Type B pancreatic cell (in vitro differentiated cells): ENCODE measurements around the gene PAFAH2. TPM values are rescaled to one million over a fixed set of nuclear protein-coding genes. Genes with fewer than 3 reads are reported as not detected.

ENCODE experiments used
- DNase-seq: peaks from one replicate; pipeline ENCODE4 v3.0.0; 2021; ENCODE audit warnings: mixed read lengths; ENCODE audit not compliant: unreplicated experiment; ENCODE audit errors: extremely low spot score
- H3K27ac Mint-ChIP-seq: 2 replicates; pipeline ENCODE4 v1.8.0; 2021; ENCODE audit warnings: mild to moderate bottlenecking, mixed read lengths
- H3K27me3 Mint-ChIP-seq: 2 replicates; pipeline ENCODE4 v1.8.0; 2021; ENCODE audit warnings: mixed read lengths
- H3K36me3 Mint-ChIP-seq: 2 replicates; pipeline ENCODE4 v1.8.0; 2021; ENCODE audit warnings: mixed read lengths
- H3K4me1 Mint-ChIP-seq: one replicate; pipeline ENCODE4 v1.8.0; 2021; ENCODE audit warnings: mixed read lengths; ENCODE audit not compliant: unreplicated experiment
- H3K4me3 Mint-ChIP-seq: 2 replicates; pipeline ENCODE4 v1.8.0; 2021; ENCODE audit warnings: mild to moderate bottlenecking, mixed read lengths
- H3K9me3 Mint-ChIP-seq: 2 replicates; pipeline ENCODE4 v1.8.0; 2021; ENCODE audit warnings: mixed read lengths
- total RNA-seq: library from RNA; stranded (reverse); gene quantifications from 2 replicates; pipeline ENCODE4 v1.2.1, GENCODE V29; 2021; ENCODE audit warnings: low replicate concordance
- TF ChIP-seq, protein P1 (sequence below): fragments of 200-600 bp; sonication (generic); conservative IDR thresholded peaks from 2 replicates; pipeline ENCODE4 v1.5.0; 2021; ENCODE audit warnings: antibody characterized with exemption, mild to moderate bottlenecking

The PAFAH2 gene
- total RNA-seq, 1 donor from 2014 or later: 16.7 TPM

DNA sequence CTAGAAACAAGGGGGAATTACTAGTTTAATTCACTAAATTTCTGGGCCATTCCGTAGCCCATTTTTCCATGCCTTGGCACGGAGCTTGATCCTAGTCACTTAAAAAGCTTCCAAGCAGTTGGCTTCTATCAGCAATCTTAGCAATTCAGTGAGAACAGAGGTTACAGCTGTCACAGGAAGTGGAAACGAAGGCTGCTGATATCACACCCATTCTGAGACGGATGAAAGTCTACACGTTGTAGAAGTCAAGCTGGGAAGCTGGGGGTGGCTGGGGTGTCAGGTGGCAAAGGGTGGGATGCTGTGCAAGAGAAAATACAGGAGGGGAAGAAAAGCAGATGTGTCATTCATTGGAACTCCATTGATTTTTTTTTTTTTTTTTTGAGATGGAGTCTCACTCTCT is 79.9 kb downstream of the PAFAH2 start:
- no peak for DNase-seq
- H3K27me3 Mint-ChIP-seq: peaks cover 10% of the 10 kb centered on the region
- H3K4me1 Mint-ChIP-seq: peaks cover 12% of the 10 kb centered on the region
- H3K4me3 Mint-ChIP-seq: no peak overlapping the region
- no peaks in the 10 kb centered on the region for H3K9me3 Mint-ChIP-seq
- TF ChIP-seq, protein P1, sequence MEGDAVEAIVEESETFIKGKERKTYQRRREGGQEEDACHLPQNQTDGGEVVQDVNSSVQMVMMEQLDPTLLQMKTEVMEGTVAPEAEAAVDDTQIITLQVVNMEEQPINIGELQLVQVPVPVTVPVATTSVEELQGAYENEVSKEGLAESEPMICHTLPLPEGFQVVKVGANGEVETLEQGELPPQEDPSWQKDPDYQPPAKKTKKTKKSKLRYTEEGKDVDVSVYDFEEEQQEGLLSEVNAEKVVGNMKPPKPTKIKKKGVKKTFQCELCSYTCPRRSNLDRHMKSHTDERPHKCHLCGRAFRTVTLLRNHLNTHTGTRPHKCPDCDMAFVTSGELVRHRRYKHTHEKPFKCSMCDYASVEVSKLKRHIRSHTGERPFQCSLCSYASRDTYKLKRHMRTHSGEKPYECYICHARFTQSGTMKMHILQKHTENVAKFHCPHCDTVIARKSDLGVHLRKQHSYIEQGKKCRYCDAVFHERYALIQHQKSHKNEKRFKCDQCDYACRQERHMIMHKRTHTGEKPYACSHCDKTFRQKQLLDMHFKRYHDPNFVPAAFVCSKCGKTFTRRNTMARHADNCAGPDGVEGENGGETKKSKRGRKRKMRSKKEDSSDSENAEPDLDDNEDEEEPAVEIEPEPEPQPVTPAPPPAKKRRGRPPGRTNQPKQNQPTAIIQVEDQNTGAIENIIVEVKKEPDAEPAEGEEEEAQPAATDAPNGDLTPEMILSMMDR: no peak
- no peak overlapping the region for H3K27ac Mint-ChIP-seq
- H3K36me3 Mint-ChIP-seq: no peaks in the 10 kb centered on the region

DNA sequence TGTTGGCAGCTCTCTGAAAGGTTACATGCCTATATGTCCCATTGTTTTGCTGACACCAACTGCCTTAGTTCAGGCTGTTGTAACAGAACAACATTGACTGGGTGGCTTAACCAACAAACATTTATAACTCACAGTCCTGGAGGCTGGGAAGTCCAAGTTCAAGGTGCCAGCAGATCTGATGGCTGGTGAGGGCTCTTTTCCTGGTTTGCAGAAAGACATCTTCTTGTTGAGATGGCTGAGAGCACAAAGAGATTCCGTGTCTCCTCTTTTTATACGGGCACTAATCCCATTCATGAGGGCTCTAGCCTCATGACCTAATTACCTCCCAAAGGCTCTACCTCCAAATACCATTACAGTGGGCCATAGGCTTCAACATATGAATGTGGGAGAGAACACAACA is 81.4 kb downstream of the PAFAH2 start:
- Mint-ChIP-seq H3K27ac (no peak overlapping the region), H3K4me1 (peaks cover 5% of the 10 kb centered on the region), H3K36me3 (no peaks in the 10 kb centered on the region), H3K4me3 (no peak overlapping the region), H3K27me3 (peaks cover 3% of the 10 kb centered on the region), H3K9me3 (no peaks in the 10 kb centered on the region)
- TF ChIP-seq, protein P1: no peak
- no peak for DNase-seq

DNA sequence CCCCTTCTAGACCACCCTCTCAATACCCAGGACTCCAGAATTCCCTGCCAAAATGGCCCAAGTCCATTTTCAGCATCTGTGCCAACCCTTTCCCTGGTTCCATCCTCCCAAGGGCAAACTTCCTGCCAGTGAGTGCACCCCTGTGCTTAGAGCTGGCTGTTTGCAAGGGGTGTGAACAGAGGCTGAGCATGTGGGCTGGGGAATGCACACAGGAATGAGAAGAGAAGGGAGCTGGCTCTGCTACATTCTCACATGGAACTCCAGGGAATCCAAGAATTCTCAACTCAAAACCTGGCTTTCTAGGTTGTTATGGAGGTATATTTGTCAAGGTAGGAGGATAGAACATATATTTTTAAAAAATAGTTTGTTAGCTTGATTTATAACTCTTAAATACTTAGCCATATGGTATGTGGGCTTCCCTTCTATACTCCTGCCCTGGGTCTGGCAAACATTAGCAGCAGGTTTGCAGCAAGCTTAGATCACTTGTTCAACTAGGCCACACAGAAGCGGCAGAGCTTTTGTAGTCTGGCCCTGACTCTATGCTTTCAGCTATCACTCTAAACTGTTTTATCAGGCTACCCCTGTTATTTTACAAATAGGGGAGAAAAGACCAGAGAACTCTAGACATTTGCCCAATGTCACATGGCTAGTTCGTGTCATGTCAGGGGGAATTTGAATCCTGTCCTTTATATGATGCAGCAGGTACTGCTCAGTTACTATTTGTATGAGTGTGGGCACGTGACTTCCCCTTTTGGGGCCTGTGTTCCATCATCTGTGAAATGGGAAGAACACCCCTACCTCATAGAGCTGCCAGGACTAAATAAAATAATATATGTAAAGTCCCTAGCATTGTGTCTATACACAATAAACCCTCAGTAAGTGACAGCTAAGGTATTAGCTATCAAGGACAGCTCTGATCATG is 83.5 kb downstream of the PAFAH2 start:
- TF ChIP-seq, protein P1: no peak
- Mint-ChIP-seq H3K4me3 (no peak overlapping the region), H3K27ac (no peak overlapping the region), H3K9me3 (no peaks in the 10 kb centered on the region), H3K36me3 (no peaks in the 10 kb centered on the region), H3K4me1 (peaks cover 5% of the 10 kb centered on the region), H3K27me3 (no peaks in the 10 kb centered on the region)
- no peak for DNase-seq

DNA sequence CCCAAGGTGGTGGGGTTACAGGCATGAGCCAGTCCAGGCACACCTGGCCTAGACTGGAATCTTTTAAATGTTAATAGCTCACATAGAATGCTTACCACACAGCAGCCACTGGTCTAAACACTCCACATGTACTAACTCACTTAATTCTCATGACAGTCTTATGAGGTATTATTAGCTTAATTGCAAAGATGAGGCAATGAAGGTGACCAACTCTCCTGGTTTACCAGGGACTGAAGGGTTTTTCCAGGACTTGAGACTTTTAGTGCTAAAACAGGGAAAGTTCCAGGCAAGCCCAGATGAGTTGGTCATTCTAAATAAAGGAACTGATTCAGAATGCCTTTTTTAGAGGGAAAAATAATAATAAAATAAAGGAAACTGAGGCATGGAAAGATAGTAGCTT is 84.7 kb downstream of the PAFAH2 start:
- peaks cover 7% of the 10 kb centered on the region for H3K4me1 Mint-ChIP-seq
- no peak overlapping the region for H3K27ac Mint-ChIP-seq
- H3K4me3 Mint-ChIP-seq: no peak overlapping the region
- H3K36me3 Mint-ChIP-seq: no peaks in the 10 kb centered on the region
- no peaks in the 10 kb centered on the region for H3K27me3 Mint-ChIP-seq
- TF ChIP-seq, protein P1: no peak
- H3K9me3 Mint-ChIP-seq: no peaks in the 10 kb centered on the region
- DNase-seq: no peak

DNA sequence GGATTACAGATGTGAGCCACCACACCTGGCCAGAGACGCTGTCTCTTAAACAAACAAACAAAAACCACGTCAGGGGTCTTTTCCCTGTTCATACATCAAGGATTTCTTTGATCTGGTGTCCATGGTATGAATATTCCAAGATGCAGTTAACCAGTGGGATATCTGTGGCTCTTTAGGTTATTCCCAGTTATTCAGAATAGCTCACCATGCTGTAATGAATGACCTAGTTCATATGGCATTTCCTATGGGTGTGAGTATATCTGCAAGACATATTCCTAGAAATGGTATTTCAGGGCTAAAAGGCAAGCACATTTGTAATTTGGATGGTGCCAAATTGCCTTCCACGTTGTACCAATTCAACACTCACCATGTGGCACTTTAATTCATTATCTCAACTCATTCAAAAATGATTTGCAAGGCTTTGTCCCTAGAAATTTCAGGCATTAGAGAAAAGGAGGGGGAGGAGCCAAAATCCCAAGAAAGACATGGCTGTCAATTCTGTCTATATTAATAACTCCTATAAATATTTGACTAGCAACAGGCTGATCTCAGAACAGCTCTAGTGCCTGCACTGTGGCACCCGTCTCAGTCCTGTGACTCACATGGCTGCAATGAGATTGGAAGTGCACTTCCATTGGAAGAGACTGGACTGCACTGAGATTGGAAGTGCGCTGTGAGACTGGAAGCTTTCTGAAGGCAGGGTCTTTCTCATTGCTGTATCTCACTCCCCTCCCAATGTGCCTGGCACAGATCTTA is 85.6 kb downstream of the PAFAH2 start:
- H3K4me1 Mint-ChIP-seq: peaks cover 11% of the 10 kb centered on the region
- no peak overlapping the region for H3K27ac Mint-ChIP-seq

More for the DNA sequence above, 85.6 kb downstream of the PAFAH2 start:
- TF ChIP-seq, protein P1: no peak
- Mint-ChIP-seq H3K9me3 (no peaks in the 10 kb centered on the region), H3K27me3 (no peaks in the 10 kb centered on the region), H3K36me3 (no peaks in the 10 kb centered on the region), H3K4me3 (no peak overlapping the region)
- no peak for DNase-seq
